Measurements from ENCODE around the gene AQP2. TPM values are rescaled to one million over a fixed set of nuclear protein-coding genes. Genes with fewer than 3 reads are reported as not detected.
A peak's percentile ranks its signal among the peaks of the same experiment; 100 is the strongest.

The AQP2 gene
- total RNA-seq, 1 experiment from 2014 or later = not detected

- in situ Hi-C loops (cut with HindIII; ENCODE audit: low sequenced_read_pairs) = loop anchor here (5.0 kb wide), 1 partner anchor 101 kb away; no protein-coding TSS in a partner anchor
- DNase-seq (ENCODE audit: low spot score) = no peak
Measured at GRCh38 chr12:49965836-49966235, 15.3 kb downstream of the AQP2 start.

DNA sequence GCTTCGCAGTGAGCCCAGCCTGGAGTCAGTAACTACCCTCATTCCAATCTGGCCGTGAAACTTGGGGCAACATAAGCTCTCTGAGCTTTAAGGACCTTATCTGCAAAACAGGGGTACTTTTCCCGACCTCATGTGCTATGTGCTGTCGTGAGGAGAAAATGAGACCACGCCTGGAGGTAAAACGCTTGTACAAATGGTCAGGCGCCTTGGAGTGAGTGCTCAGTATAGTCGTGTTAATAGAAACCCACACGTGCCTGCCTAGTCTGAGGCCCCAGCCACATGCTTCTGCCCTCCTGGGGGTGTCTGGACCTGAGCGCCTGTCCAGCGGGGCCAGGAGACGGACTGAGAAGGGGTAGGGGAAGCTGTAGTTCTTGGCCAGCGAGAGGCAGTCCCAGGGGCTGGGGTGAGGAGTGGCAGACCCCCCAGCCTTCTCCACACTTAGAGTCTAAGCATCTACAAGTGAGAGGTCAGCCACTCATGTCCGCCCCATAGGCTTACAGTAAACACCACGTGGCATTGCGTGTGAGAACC, 16.0 kb downstream of the AQP2 start:
- DNase-seq (ENCODE audit: low spot score) = no peak
- in situ Hi-C loops (cut with HindIII; ENCODE audit: low sequenced_read_pairs) = loop anchor here (5.0 kb wide), 1 partner anchor 101 kb away; no protein-coding TSS in a partner anchor

DNA sequence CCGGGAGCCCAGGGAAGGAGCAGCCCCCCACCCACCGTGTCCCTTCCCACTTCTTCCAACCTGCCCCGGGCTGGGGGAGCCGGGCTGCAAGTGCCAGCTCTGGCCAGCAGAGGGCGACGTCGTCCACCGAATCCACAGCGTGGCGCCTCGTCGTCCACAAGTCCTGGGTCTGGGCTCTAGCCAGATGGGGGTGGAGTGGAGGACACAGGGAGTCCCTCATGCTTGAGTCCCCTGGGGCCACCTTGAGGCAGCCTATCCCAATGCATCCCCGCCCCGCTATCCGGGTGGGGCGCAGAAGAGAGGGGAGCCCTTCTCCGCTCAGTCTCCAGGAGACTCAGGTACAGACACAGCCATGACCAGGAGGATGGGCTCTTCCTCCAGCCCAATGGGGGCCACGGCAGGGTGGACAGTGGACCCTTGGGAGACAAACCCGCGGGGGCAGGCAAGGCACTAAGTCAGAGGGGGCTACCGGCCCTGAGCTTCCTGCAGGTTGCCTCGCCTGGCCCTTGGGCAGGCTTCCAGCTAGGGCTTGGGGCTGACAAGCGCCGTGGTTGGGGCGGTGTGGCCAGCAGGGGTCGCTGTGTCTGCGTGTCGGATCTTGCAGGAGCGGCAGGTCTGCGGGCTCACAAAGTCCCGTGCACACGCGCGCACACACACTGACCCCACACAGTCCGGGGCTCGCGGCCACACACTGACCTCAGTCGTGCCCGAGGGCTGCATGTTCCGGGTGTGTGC, 16.7 kb downstream of the AQP2 start:
- DNase-seq (ENCODE audit: low spot score) = peak; percentile 81
- in situ Hi-C loops (cut with HindIII; ENCODE audit: low sequenced_read_pairs) = loop anchor here (5.0 kb wide), 1 partner anchor 100 kb away; no protein-coding TSS in a partner anchor

GRCh38 chr12:49967777-49968250, 17.3 kb downstream of the AQP2 start:
- in situ Hi-C loops (cut with HindIII; ENCODE audit: low sequenced_read_pairs) = loop anchor here (5.0 kb wide), 1 partner anchor 99 kb away; no protein-coding TSS in a partner anchor
- no peak for DNase-seq (ENCODE audit: low spot score)

- DNase-seq (ENCODE audit: low spot score) = no peak
- in situ Hi-C loops (cut with HindIII; ENCODE audit: low sequenced_read_pairs) = loop anchor here (5.0 kb wide), 1 partner anchor 99 kb away; no protein-coding TSS in a partner anchor
Measured at GRCh38 chr12:49968471-49968870, 17.9 kb downstream of the AQP2 start.

- no peak for DNase-seq (ENCODE audit: low spot score)
- in situ Hi-C loops (cut with HindIII; ENCODE audit: low sequenced_read_pairs) = loop anchor here (5.0 kb wide), 1 partner anchor 98 kb away; no protein-coding TSS in a partner anchor
Measured at GRCh38 chr12:49969027-49969426, 18.5 kb downstream of the AQP2 start.

GRCh38 chr12:49969651-49970429, 19.3 kb downstream of the AQP2 start:
- in situ Hi-C loops (cut with HindIII; ENCODE audit: low sequenced_read_pairs) = loop anchor here (5.0 kb wide), 1 partner anchor 97 kb away; no protein-coding TSS in a partner anchor
- no peak for DNase-seq (ENCODE audit: low spot score)

DNA sequence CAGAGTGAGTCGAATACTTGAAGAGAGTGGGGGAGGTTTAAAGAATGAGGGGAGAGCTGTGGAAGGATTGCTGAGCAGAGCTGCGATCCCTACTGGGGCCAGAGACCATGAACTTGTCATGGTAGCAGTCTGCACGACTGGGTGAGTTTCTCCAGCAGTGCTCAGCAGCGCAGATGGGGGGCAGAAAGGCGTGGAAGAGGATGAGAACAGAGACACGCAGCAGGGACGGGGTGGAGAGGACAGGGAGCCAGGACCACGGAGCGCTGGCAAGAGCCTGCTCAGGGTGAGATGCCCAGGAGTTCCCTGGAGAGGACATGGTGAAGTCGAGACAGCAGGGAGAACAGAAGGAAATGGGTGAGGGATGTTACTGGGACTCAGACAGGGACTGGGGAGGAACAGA, 20.1 kb downstream of the AQP2 start:
- DNase-seq (ENCODE audit: low spot score) = no peak
- in situ Hi-C loops (cut with HindIII; ENCODE audit: low sequenced_read_pairs) = no loop called here

DNA sequence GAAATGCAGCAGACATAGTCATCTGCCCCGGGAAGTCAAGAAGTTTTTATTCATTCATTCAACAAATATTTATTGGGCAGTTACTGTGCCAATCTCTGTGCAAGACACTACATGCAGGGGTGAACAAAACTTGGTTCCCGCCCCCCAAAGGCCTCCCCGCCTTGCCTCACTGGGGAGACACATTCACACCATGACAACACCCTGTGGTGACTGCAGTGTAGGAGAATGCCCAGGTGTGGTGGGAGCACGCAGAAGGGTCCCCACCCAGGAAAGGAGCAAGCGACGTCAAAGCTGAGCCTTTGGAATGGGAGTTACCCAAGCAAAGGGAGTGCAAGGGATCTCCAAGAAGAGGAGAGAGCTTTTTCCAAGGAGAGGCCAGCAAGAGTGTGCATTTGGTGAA, 20.6 kb downstream of the AQP2 start:
- DNase-seq (ENCODE audit: low spot score) = no peak
- in situ Hi-C loops (cut with HindIII; ENCODE audit: low sequenced_read_pairs) = no loop called here

DNA sequence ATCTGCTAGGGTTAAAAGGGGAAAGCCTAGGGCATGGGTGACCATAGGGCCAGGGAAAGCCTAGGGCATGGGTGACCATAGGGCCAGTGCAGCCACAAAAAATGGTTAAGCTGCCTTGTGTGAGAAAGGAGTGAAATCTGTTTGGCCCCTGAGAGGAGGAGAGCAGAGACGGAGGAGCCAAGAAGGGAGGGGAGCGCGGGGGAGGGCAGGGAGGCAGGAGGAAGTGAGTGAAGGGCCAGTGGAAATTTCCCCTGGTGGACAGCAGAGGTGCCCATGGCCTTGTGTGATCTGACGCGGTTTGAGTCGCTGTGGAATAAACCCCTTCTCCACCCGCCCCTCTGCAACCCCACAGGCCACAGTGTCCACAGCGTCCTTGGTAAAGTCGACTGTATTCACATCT, 21.6 kb downstream of the AQP2 start:
- in situ Hi-C loops (cut with HindIII; ENCODE audit: low sequenced_read_pairs) = no loop called here
- DNase-seq (ENCODE audit: low spot score) = no peak

GRCh38 chr12:49972641-49973360, 22.3 kb downstream of the AQP2 start, which contains the start of gene AQP6:
Gene AQP6 (plus strand): TSS chr12:49972947. CDS start chr12:49973174, 227 bp downstream.
- DNase-seq (ENCODE audit: low spot score) = no peak
- in situ Hi-C loops (cut with HindIII; ENCODE audit: low sequenced_read_pairs) = no loop called here

DNA sequence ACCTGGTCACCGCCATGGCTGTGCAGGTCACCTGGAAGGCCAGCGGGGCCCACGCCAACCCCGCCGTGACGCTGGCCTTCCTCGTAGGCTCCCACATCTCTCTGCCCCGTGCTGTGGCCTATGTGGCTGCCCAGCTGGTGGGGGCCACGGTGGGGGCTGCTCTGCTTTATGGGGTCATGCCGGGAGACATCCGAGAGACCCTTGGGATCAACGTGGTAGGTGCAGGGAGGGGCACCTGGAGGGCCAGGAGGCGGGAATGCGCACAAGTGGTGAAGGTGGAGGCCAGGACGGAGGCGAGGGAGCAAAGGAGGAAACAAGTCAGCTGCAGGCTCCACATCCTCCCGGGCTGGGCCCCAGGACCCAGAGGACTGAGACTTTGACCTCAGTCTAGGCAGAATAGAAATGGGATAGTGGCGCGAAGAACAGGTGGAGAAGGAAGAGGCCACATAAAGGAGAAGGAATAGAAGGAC, 22.9 kb downstream of the AQP2 start:
- in situ Hi-C loops (cut with HindIII; ENCODE audit: low sequenced_read_pairs) = no loop called here
- DNase-seq (ENCODE audit: low spot score) = no peak

DNA sequence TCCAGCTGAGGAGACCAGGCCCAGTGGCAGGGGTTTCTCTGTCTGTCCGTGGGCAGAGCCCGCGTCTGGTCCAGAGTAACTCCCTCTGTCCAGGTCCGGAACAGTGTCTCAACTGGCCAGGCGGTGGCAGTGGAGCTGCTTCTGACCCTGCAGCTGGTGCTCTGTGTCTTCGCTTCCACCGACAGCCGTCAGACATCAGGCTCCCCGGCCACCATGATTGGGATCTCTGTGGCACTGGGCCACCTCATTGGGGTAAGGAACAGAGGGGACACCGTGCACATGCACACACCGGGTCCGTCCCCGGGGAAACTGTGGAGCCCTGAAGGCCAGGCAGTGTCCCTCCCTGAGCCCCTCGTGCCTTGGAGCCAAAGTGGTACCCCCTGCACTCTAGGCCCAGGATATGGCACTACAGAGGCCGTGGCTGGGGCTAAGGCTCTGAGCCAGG, 23.7 kb downstream of the AQP2 start:
- peak; percentile 52 for DNase-seq (ENCODE audit: low spot score)
- in situ Hi-C loops (cut with HindIII; ENCODE audit: low sequenced_read_pairs) = no loop called here

DNA sequence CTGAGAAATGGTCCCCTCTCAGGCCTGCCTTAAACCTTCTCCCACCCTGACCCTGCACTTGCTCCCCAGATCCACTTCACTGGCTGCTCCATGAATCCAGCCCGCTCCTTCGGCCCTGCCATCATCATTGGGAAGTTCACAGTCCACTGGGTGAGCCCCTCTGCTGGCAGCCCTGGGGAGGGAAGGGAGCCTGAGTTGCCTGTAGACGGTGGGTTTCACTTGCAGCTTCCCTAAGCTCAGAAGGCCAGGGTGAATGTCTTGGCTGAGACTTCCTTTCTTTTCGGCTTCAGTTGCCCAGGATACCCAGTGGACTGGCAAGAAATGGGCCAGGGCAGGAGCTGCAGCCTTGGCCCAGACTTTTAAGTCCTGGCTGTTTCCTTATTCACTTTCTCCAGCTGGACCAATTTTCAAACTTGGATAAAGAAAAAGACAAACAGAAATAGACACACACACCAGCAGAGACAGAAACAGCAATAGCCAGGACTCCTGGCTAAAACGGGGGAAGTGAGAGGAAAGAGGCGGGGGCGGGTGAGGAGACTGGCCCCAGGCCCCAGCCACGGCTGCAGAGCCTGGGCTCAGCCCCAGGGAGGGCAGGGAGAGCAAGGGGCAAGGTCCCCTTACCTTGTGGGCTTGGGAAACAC, 24.3 kb downstream of the AQP2 start:
- DNase-seq (ENCODE audit: low spot score) = peak; percentile 25
- in situ Hi-C loops (cut with HindIII; ENCODE audit: low sequenced_read_pairs) = no loop called here

GRCh38 chr12:49975318-49975761, 24.8 kb downstream of the AQP2 start:
- in situ Hi-C loops (cut with HindIII; ENCODE audit: low sequenced_read_pairs) = no loop called here

GRCh38 chr12:49976557-49976956, 26.0 kb downstream of the AQP2 start:
- in situ Hi-C loops (cut with HindIII; ENCODE audit: low sequenced_read_pairs) = no loop called here
- DNase-seq (ENCODE audit: low spot score) = no peak

More at GRCh38 chr12:49975318-49975761, 24.8 kb downstream of the AQP2 start:
- no peak for DNase-seq (ENCODE audit: low spot score)

DNA sequence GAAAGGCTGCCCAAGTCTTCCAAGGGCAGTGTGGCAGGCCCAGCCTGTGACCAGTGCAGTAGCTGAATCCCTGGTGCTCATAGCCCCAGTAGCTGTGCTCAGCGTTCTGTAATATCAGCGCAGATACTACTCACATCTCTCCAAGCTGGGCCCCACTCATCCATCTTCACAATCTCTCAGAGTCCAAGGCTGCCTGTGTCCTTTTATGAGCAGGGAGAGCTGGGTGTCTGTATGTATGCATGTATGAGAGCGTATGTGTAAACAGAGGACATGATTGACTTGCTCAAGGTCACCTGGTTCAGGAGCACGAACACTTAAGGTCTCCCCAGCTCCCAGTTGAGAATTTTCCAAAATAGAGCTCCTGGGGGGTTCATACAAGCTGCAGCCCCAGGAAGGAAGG, 27.6 kb downstream of the AQP2 start:
- in situ Hi-C loops (cut with HindIII; ENCODE audit: low sequenced_read_pairs) = no loop called here

DNA sequence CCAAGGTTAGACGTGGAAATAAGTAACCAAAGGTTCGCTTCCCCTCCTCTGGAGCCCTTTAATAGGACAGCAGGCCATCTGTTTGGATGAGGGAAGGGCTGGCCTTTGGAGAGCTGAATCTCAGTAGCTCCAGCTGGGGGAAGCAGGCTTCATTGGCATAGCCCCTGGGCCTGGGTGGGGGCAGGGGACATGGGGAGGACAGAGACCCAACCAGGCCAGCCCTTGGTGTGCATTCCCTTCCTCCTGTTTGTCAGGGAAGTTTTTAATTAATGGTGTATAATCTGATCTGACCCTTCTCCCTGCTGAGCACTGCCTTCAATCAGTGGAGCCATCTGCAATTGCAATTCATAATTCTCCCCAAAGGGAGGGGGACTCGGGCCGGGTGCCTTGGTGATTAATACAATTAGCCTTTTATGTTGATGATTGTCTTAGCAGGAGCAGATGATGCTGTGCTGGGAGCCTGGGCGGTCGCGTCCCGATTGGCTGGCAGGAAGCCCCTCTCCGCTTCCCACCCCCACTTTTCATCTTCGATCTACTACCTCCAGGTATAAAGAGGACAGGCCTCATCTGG, 28.6 kb downstream of the AQP2 start:
- in situ Hi-C loops (cut with HindIII; ENCODE audit: low sequenced_read_pairs) = no loop called here

More for the DNA sequence above, 27.6 kb downstream of the AQP2 start:
- DNase-seq (ENCODE audit: low spot score) = no peak

More for the DNA sequence above, 28.6 kb downstream of the AQP2 start:
- peak; percentile 29 for DNase-seq (ENCODE audit: low spot score)

Measured in G401 (cell line).